GM12878 (cell line): ENCODE results near the gene LHFPL3. TPM values are rescaled to one million over a fixed set of nuclear protein-coding genes. Genes with fewer than 3 reads are reported as not detected.

Experiments used
- ATAC-seq: fragments of 200-7000 bp; cut with Tn5 transposase; 3 replicates; pipeline ENCODE4 v1.9.1; 2020; ENCODE audit warnings: mild to moderate bottlenecking, moderate library complexity
- BruUV-seq: library from RNA; stranded (reverse); fragments of 400-500 nt; replicated peaks from 2 replicates; lab custom pipeline; 2021; lab: Mats Ljungman, UMichigan
- CTCF ChIA-PET: fragments of 300-600 bp; sonication (Branson Sonifier 250); formaldehyde crosslinking; extraction: SDS; loops from one replicate; lab custom pipeline; 2021; ENCODE audit warnings: inconsistent platforms; lab: Yijun Ruan, JAX
- POLR2A ChIA-PET: fragments of 350-600 bp; formaldehyde crosslinking; extraction: SDS; loops from one replicate; lab custom pipeline; 2021; ENCODE audit warnings: inconsistent platforms; lab: Charles Lee
- RAD21 ChIA-PET: fragments of 300-600 bp; sonication (Branson Sonifier 250); formaldehyde crosslinking; loops from one replicate; lab custom pipeline; 2023; ENCODE audit warnings: antibody characterized with exemption; ENCODE audit not compliant: unreplicated experiment; lab: Charles Lee
- SMC1A ChIA-PET: fragments of 300-600 bp; sonication (Branson Sonifier 250); formaldehyde crosslinking; loops from one replicate; lab custom pipeline; 2023; ENCODE audit not compliant: unreplicated experiment, uncharacterized antibody; lab: Charles Lee
- DNase-seq: peaks from one replicate; pipeline ENCODE4 v3.0.0-alpha.2; 2011; ENCODE audit warnings: low read depth, low spot score
- FAIRE-seq: peaks from 3 replicates; lab custom pipeline; 2011; peaks lifted over from hg19 to GRCh38; lab: Jason Lieb, UNC
- H2AFZ ChIP-seq: 2 replicates; pipeline ENCODE4 v1.6.0; 2011; ENCODE audit warnings: low read depth, low read length, control low read depth; ENCODE audit not compliant: control insufficient read depth
- H3K27ac ChIP-seq: 2 replicates; pipeline ENCODE4 v1.5.1; 2011; ENCODE audit warnings: control low read depth; ENCODE audit not compliant: control insufficient read depth, insufficient read depth
- H3K27me3 ChIP-seq, 2 experiments: replicated peaks in 1 of 2; 2 replicates each; pipeline versions ENCODE4 v1.6.0 to v1.6.1; 2011; ENCODE audit warnings: low read length in 1 of 2; ENCODE audit not compliant: control insufficient read depth in 2 of 2, insufficient read depth in 2 of 2
- H3K36me3 ChIP-seq, 2 experiments: 2 replicates each; pipeline ENCODE4 v1.5.1; 2011; ENCODE audit warnings: low read length in 1 of 2; ENCODE audit not compliant: control insufficient read depth in 2 of 2, insufficient read depth in 2 of 2
- H3K4me1 ChIP-seq: 2 replicates; pipeline ENCODE4 v1.6.1; 2011; ENCODE audit warnings: mild to moderate bottlenecking, low read length, moderate library complexity, mixed read lengths; ENCODE audit not compliant: control insufficient read depth, insufficient read depth
- H3K4me2 ChIP-seq: 2 replicates; pipeline ENCODE4 v1.6.0; 2011; ENCODE audit warnings: control low read depth; ENCODE audit not compliant: control insufficient read depth, insufficient read depth
- H3K4me3 ChIP-seq: fragments of 200-600 bp; sonication (generic); 2 replicates; pipeline ENCODE4 v1.5.1; 2016
- H3K79me2 ChIP-seq: 2 replicates; pipeline ENCODE4 v1.6.0; 2011; ENCODE audit warnings: low read length; ENCODE audit not compliant: control insufficient read depth, insufficient read depth
- H3K9ac ChIP-seq: 2 replicates; pipeline ENCODE4 v1.8.0; 2011; ENCODE audit warnings: low read length, control low read depth, mixed read lengths; ENCODE audit not compliant: control insufficient read depth, insufficient read depth
- H3K9me3 ChIP-seq: replicated peaks from 3 replicates; pipeline ENCODE4 v1.5.1; 2011; ENCODE audit warnings: mild to moderate bottlenecking, low read length; ENCODE audit not compliant: control insufficient read depth, insufficient read depth
- H4K20me1 ChIP-seq: 2 replicates; pipeline ENCODE4 v1.6.0; 2011; ENCODE audit not compliant: control insufficient read depth, insufficient read depth
- BMI1 ChIP-seq: fragments of 450-650 bp; IDR thresholded peaks from 2 replicates; pipeline ENCODE4 v1.6.1; 2016; ENCODE audit warnings: mild to moderate bottlenecking, moderate library complexity, borderline replicate concordance
- DPF2 ChIP-seq: fragments of 450-650 bp; IDR thresholded peaks from 2 replicates; pipeline ENCODE4 v1.6.1; 2017; ENCODE audit warnings: mild to moderate bottlenecking
- EP300 ChIP-seq, 2 experiments: fragments of 150-350 bp in 1 of 2; IDR thresholded peaks; 2 replicates each; pipeline ENCODE4 v1.6.1; 2011 to 2012; ENCODE audit warnings: low read depth in 2 of 2, low read length in 2 of 2, borderline replicate concordance in 1 of 2, improper control_type of control experiment in 1 of 2, inconsistent platforms in 1 of 2; ENCODE audit not compliant: control insufficient read depth in 1 of 2
- MXI1 ChIP-seq: fragments of 150-350 bp; IDR thresholded peaks from 2 replicates; pipeline ENCODE4 v1.6.1; 2011; ENCODE audit warnings: low read depth, mild to moderate bottlenecking, inconsistent platforms, low read length, improper control_type of control experiment
- PAX8 ChIP-seq: fragments of 450-650 bp; IDR thresholded peaks from 2 replicates; pipeline ENCODE4 v1.6.1; 2017; ENCODE audit warnings: mild to moderate bottlenecking, moderate library complexity
- PBX3 ChIP-seq: IDR thresholded peaks from 2 replicates; pipeline ENCODE4 v1.6.1; 2011; ENCODE audit warnings: mild to moderate bottlenecking, low read depth, low read length, moderate library complexity; ENCODE audit not compliant: insufficient replicate concordance
- SIN3A ChIP-seq: IDR thresholded peaks from 2 replicates; pipeline ENCODE4 v1.6.1; 2012; ENCODE audit warnings: low read depth, low read length, improper control_type of control experiment
- SMC3 ChIP-seq: IDR thresholded peaks from 2 replicates; pipeline ENCODE4 v1.6.1; 2011; ENCODE audit warnings: low read length, improper control_type of control experiment, borderline replicate concordance
- ZNF592 ChIP-seq: fragments of 450-650 bp; IDR thresholded peaks from 2 replicates; pipeline ENCODE4 v1.6.1; 2017; ENCODE audit warnings: mild to moderate bottlenecking, moderate library complexity
- WGBS: methylation state at CpG from one replicate; pipeline ENCODE4 v1.1.6; 2016; ENCODE audit warnings: low lambda C conversion rate; ENCODE audit not compliant: insufficient replicate concordance, insufficient coverage; ENCODE audit errors: missing lambda C conversion rate; 5-methylcytosine and 5-hydroxymethylcytosine counted together
- in situ Hi-C: fragments of 300-500 bp; cut with MboI; formaldehyde crosslinking; loops from 9 replicates; pipeline ENCODE4 v1.14.3; 2018; ENCODE audit warnings: mixed read lengths
- intact Hi-C: fragments of 100-400 bp; cut with micrococcal nuclease; formaldehyde crosslinking; loops from one replicate; pipeline ENCODE4 v1.14.2; 2022; ENCODE audit not compliant: unreplicated experiment
- polyA plus RNA-seq, 11 experiments: library from polyadenylated mRNA; depleted of rRNA in 4 of 11; unstranded in 6 of 11; stranded (reverse) in 5 of 11; fragments of >200 nt; fragmentation: Nextera tagmentation in 4 of 11; fragmentation: Illumina TruSeq in 1 of 11; extraction: Ambion mirVana in 4 of 11; extraction: Trizol in 1 of 11; gene quantifications; 1 replicate in 1 of 11; 2 replicates in 10 of 11; pipeline versions ENCODE4 v1.2.1 to v1.2.3, GENCODE V29; 2011 to 2016; ENCODE audit warnings: inconsistent platforms in 2 of 11, missing spikeins in 2 of 11, low read depth in 1 of 11
- total RNA-seq, 4 experiments: library from RNA; depleted of rRNA in 3 of 4; stranded (reverse); fragments of >200 nt in 3 of 4; fragmentation: Illumina TruSeq in 1 of 4; extraction: Trizol in 1 of 4; gene quantifications; 2 replicates each; pipeline versions ENCODE4 v1.2.1 to v1.2.3, GENCODE V29; 2013 to 2021
- TF ChIP-seq, protein P1 (sequence below): IDR thresholded peaks from 2 replicates; pipeline ENCODE4 v1.6.1; 2011; ENCODE audit warnings: low read depth, low read length, improper control_type of control experiment, borderline replicate concordance
- TF ChIP-seq, protein P2 (sequence below): fragments of 450-650 bp; IDR thresholded peaks from 2 replicates; pipeline ENCODE4 v1.6.1; 2017; ENCODE audit warnings: antibody characterized with exemption, mild to moderate bottlenecking, moderate library complexity

The LHFPL3 gene
- total and polyA plus RNA-seq, 10 of the 15 experiments (the other 5 are each of a cell fraction or from before 2014, with no cell fraction given), result 0.09 TPM; not detected in 9

GRCh38 chr7:104803931-104804330 is 475.5 kb downstream of the LHFPL3 start:
- no TSS peak for BruUV-seq
- ChIA-PET POLR2A (no interaction called here), SMC1A (interaction anchor here (0.6 to 0.7 kb wide), 2 partner anchors 432 to 923 kb away, joined by 3 read pairs; no protein-coding TSS in a partner anchor), RAD21 (no interaction called here), CTCF (no interaction called here)
- no peaks in the 10 kb centered on the region for H3K9me3 ChIP-seq
- no peaks in the 10 kb centered on the region for H3K79me2 ChIP-seq
- no peak overlapping the region for H3K9ac ChIP-seq
- H3K4me1 ChIP-seq, result no peaks in the 10 kb centered on the region
- H2AFZ ChIP-seq, result no peak overlapping the region
- H3K27me3 ChIP-seq, result peaks cover 0 to 1% of the 10 kb centered on the region in 2 experiments; a peak in 1 of 4 replicates
- WGBS, result 5% methylated on average over 4 of the region's 4 CpGs
- intact Hi-C loops, result no loop called here
- no peaks in the 10 kb centered on the region for H3K36me3 ChIP-seq
- no peak overlapping the region for H3K27ac ChIP-seq
- no peak overlapping the region for H3K4me2 ChIP-seq
- no peak overlapping the region for H3K4me3 ChIP-seq
- in situ Hi-C loops, result no loop called here
- no peaks in the 10 kb centered on the region for H4K20me1 ChIP-seq
- no peak for FAIRE-seq
- no peak for ATAC-seq
- TF ChIP-seq ZNF592 (no peak), MXI1 (no peak), BMI1 (no peak), PAX8 (no peak), DPF2 (no peak), EP300 (IDR thresholded peaks at IDR 0.05; ENCODE audit: borderline replicate concordance in 1 of 2, control insufficient read depth in 1 of 2, low read depth in 2 of 2, low read length in 2 of 2) (no peak), SMC3 (no peak), SIN3A (no peak), PBX3 (no peak)
- TF ChIP-seq, protein P1, sequence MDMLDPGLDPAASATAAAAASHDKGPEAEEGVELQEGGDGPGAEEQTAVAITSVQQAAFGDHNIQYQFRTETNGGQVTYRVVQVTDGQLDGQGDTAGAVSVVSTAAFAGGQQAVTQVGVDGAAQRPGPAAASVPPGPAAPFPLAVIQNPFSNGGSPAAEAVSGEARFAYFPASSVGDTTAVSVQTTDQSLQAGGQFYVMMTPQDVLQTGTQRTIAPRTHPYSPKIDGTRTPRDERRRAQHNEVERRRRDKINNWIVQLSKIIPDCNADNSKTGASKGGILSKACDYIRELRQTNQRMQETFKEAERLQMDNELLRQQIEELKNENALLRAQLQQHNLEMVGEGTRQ, result no peak
- TF ChIP-seq, protein P2, sequence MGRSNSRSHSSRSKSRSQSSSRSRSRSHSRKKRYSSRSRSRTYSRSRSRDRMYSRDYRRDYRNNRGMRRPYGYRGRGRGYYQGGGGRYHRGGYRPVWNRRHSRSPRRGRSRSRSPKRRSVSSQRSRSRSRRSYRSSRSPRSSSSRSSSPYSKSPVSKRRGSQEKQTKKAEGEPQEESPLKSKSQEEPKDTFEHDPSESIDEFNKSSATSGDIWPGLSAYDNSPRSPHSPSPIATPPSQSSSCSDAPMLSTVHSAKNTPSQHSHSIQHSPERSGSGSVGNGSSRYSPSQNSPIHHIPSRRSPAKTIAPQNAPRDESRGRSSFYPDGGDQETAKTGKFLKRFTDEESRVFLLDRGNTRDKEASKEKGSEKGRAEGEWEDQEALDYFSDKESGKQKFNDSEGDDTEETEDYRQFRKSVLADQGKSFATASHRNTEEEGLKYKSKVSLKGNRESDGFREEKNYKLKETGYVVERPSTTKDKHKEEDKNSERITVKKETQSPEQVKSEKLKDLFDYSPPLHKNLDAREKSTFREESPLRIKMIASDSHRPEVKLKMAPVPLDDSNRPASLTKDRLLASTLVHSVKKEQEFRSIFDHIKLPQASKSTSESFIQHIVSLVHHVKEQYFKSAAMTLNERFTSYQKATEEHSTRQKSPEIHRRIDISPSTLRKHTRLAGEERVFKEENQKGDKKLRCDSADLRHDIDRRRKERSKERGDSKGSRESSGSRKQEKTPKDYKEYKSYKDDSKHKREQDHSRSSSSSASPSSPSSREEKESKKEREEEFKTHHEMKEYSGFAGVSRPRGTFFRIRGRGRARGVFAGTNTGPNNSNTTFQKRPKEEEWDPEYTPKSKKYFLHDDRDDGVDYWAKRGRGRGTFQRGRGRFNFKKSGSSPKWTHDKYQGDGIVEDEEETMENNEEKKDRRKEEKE, result no peak
- DNase-seq, result no peak
